ENCODE results near the gene ACOXL. TPM values are rescaled to one million over a fixed set of nuclear protein-coding genes. Genes with fewer than 3 reads are reported as not detected.
A peak's percentile ranks its signal among the peaks of the same experiment; 100 is the strongest.

Gene ACOXL
- polyA plus RNA-seq, 3 donors: 0.35 TPM; not detected in 2

DNA sequence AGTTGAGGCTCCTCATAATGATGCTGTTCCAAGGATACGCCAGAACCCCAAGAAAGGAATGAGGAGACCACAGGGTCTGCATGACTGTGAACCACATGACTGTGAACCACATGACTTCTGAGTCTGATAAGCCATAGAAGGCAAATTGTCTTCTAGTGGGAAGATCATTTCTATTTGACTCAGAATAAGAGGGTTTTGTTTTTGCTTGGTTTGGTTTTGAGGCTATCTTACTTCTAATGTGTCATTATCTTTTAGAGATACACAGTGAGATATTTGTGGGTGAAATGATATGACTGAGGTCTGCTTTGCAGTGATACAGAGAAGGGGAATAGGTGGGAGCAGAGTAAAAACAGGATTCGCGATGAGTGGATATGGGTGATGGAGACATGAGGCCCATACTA, 359.4 kb downstream of the ACOXL start:
- Histone ChIP-seq H3K27me3 (ENCODE audit: control insufficient read depth in 2 of 2, insufficient read depth in 2 of 2, low read length in 2 of 2) (no peaks in the 10 kb centered on the region), H3K9me3 (replicated peaks in 1 of 2; ENCODE audit: control insufficient read depth in 1 of 2, insufficient read depth in 1 of 2, low read length in 2 of 2) (no peaks in the 10 kb centered on the region), H3K79me2 (ENCODE audit: insufficient read depth, low read length) (no peaks in the 10 kb centered on the region), H3K9ac (ENCODE audit: insufficient read depth, low read length, poor library complexity, severe bottlenecking) (no peak overlapping the region), H3K4me1 (ENCODE audit: control insufficient read depth in 1 of 2, insufficient read depth in 2 of 2, low read length in 2 of 2) (no peaks in the 10 kb centered on the region), H4K20me1 (ENCODE audit: insufficient read depth, low read length) (no peaks in the 10 kb centered on the region), H3K36me3 (replicated peaks in 1 of 2; ENCODE audit: control insufficient read depth in 1 of 2, insufficient read depth in 2 of 2, low read length in 2 of 2) (no peaks in the 10 kb centered on the region), H3K27ac (ENCODE audit: low read depth in 1 of 2, low read length in 2 of 2) (no peak overlapping the region), H2AFZ (ENCODE audit: insufficient read depth, low read depth, low read length, poor library complexity, severe bottlenecking) (no peak overlapping the region), H3K4me3 (replicated peaks in 1 of 3; ENCODE audit: low read depth in 2 of 3, low read length in 3 of 3) (no peak overlapping the region), H3K4me2 (replicated peaks; ENCODE audit: extremely low read depth, low read length, poor library complexity, severe bottlenecking) (no peak overlapping the region)
- H3K36me3 Mint-ChIP-seq: no peaks in the 10 kb centered on the region
- DNase-seq: no peak
- no peak overlapping the region for H3K4me3 Mint-ChIP-seq
- H3K27ac Mint-ChIP-seq: peak overlapping the region in 1 of 7 donors; percentile 25
- intact Hi-C loops (cut with micrococcal nuclease): no loop called here
- H3K27me3 Mint-ChIP-seq (ENCODE audit: low read depth in 3 of 3): peaks cover 0 to 13% (median 11%) of the 10 kb centered on the region in 3 donors
- peaks cover 0 to 5% (median 0%) of the 10 kb centered on the region in 7 donors for H3K9me3 Mint-ChIP-seq
- 90% methylated on average over 2 of the region's 3 CpGs for WGBS (ENCODE audit: insufficient coverage)
- TF ChIP-seq, protein P1, sequence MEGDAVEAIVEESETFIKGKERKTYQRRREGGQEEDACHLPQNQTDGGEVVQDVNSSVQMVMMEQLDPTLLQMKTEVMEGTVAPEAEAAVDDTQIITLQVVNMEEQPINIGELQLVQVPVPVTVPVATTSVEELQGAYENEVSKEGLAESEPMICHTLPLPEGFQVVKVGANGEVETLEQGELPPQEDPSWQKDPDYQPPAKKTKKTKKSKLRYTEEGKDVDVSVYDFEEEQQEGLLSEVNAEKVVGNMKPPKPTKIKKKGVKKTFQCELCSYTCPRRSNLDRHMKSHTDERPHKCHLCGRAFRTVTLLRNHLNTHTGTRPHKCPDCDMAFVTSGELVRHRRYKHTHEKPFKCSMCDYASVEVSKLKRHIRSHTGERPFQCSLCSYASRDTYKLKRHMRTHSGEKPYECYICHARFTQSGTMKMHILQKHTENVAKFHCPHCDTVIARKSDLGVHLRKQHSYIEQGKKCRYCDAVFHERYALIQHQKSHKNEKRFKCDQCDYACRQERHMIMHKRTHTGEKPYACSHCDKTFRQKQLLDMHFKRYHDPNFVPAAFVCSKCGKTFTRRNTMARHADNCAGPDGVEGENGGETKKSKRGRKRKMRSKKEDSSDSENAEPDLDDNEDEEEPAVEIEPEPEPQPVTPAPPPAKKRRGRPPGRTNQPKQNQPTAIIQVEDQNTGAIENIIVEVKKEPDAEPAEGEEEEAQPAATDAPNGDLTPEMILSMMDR (IDR thresholded peaks at IDR 0.05): no peak
- H3K4me1 Mint-ChIP-seq: no peaks in the 10 kb centered on the region

DNA sequence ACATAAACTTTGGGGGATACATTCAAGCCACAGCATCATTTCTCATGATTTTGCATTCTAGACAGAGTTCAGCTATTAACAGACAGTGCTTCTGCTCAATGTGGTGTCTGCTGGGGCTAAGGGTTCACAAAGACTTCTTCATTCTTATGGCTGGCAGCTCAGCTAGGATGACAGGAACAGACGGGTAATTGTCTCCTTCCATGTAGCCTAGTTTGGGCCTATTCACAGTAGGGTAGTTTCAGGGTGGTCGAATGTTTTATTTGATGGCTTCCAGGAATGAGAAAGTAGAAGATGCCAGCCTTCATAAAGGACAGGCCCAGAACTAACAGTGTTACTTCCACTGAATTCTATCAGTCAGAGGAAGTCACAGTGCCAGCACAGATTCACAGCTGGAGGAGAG, 362.3 kb downstream of the ACOXL start:
- WGBS (ENCODE audit: insufficient coverage): 100% methylated on average over 1 of the region's 2 CpGs
- peaks cover 0 to 11% (median 8%) of the 10 kb centered on the region in 3 donors for H3K27me3 Mint-ChIP-seq (ENCODE audit: low read depth in 3 of 3)
- Histone ChIP-seq H3K27me3 (ENCODE audit: control insufficient read depth in 2 of 2, insufficient read depth in 2 of 2, low read length in 2 of 2) (no peaks in the 10 kb centered on the region), H3K9me3 (replicated peaks in 1 of 2; ENCODE audit: control insufficient read depth in 1 of 2, insufficient read depth in 1 of 2, low read length in 2 of 2) (no peaks in the 10 kb centered on the region), H2AFZ (ENCODE audit: insufficient read depth, low read depth, low read length, poor library complexity, severe bottlenecking) (no peak overlapping the region), H3K79me2 (ENCODE audit: insufficient read depth, low read length) (no peaks in the 10 kb centered on the region), H4K20me1 (ENCODE audit: insufficient read depth, low read length) (no peaks in the 10 kb centered on the region), H3K4me2 (replicated peaks; ENCODE audit: extremely low read depth, low read length, poor library complexity, severe bottlenecking) (no peak overlapping the region), H3K27ac (ENCODE audit: low read depth in 1 of 2, low read length in 2 of 2) (no peak overlapping the region), H3K9ac (ENCODE audit: insufficient read depth, low read length, poor library complexity, severe bottlenecking) (no peak overlapping the region), H3K36me3 (replicated peaks in 1 of 2; ENCODE audit: control insufficient read depth in 1 of 2, insufficient read depth in 2 of 2, low read length in 2 of 2) (no peaks in the 10 kb centered on the region), H3K4me1 (ENCODE audit: control insufficient read depth in 1 of 2, insufficient read depth in 2 of 2, low read length in 2 of 2) (no peaks in the 10 kb centered on the region), H3K4me3 (replicated peaks in 1 of 3; ENCODE audit: low read depth in 2 of 3, low read length in 3 of 3) (no peak overlapping the region)
- H3K4me3 Mint-ChIP-seq: no peak overlapping the region
- H3K4me1 Mint-ChIP-seq: no peaks in the 10 kb centered on the region
- no peak overlapping the region for H3K27ac Mint-ChIP-seq
- no peaks in the 10 kb centered on the region for H3K36me3 Mint-ChIP-seq
- intact Hi-C loops (cut with micrococcal nuclease): no loop called here
- DNase-seq: no peak
- TF ChIP-seq, protein P1 (IDR thresholded peaks at IDR 0.05): no peak
- H3K9me3 Mint-ChIP-seq: peaks cover 0 to 5% (median 0%) of the 10 kb centered on the region in 7 donors
